HG03442 (cell line): ENCODE results near the gene DDX10.
"Not testable (repeated sequence)": the region's sequence is repeated elsewhere in the genome, so short reads cannot be mapped to it uniquely, and the experiment has no call there.

Experiments used
- ATAC-seq: cut with Tn5 transposase; IDR thresholded peaks from one replicate; pipeline ENCODE4 v1.9.1; 2021; ENCODE audit warnings: mild to moderate bottlenecking, moderate library complexity; ENCODE audit not compliant: unreplicated experiment

Gene DDX10

DNA sequence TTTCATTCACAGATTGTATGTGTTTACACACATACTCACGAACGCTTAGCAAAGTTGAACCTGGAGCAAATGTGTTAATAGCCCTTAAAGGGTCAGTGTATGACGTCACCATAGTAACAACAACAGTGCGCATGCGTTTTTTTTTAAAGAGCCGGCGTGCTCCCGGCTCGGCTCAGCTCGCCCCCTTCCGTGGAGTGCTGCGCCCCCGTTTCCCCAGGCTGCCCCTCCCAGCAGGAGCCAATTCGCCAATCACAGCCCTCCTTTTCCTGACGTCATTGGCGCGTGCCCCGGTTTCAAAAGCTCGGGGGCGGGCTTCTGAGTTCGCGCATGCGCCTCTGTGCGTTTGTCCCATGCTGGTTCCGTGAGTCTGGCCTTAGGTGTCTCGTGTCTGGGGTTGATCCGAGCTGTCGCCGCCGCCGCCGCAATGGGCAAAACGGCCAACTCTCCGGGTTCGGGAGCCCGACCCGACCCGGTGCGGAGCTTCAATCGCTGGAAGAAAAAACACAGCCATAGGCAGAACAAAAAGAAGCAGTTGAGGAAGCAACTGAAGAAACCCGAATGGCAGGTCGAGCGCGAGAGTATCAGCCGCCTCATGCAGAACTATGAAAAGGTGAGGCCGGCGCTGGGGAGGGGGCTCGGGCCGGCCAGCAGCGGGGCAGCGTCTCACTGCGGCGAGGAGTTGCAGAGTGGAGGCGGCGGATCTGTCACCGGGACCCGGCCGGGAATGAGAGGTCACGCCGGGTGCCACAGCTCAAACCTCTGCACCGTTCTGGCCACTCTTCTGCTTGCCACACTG is at the start of gene DDX10:
Gene DDX10 (plus strand): TSS at position 340 of the 796 bp plus-strand sequence. CDS start 85 bp downstream, at position 425.
- ATAC-seq, result peak; percentile 87

GRCh38 chr11:108616549-108616948 is 48.3 kb upstream of the DDX10 start:
- ATAC-seq, result no peak

DNA sequence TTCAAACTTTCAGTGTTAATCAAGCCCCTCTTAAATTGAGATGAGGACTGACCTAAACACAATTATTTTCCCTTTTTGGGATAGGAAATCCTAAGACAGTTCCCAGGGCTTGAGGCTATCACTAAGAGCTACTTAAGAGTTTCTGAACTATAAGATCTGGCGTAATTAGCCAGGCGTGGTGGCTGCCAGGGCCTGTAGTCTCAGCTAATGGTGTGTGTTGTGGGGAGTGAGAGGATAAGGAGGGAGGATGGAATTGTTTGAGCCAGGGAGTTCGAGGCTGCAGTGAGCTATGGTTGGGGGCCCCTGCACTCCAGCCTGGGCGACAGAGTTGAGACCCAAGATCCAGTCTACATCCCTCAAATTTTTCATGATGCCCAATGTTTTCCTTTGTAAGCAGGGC is 47.8 kb upstream of the DDX10 start:
- no peak for ATAC-seq

DNA sequence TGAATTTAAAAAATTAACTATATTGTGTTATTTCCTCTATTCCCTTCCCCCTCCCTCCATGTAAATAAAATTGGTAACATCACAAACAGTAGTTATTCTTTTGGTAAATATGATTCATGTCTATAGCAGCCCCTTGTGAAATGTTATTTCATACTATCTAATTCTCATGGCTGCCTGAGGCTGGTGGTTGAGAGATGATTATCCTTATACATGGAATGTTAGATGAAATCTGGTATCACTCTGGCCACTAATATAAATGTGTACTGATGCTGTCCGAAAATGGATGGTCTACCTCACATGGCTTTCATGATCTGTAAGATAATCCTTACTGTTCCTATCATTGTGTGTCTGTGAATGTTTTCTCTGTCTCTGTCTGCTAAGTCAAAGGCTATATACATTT is 46.3 kb upstream of the DDX10 start:
- no peak for ATAC-seq

GRCh38 chr11:108620958-108621772 is 43.7 kb upstream of the DDX10 start:
- peak; percentile 86 for ATAC-seq

GRCh38 chr11:108622341-108622740 is 42.5 kb upstream of the DDX10 start:
- no peak for ATAC-seq

GRCh38 chr11:108624196-108624925 is 40.5 kb upstream of the DDX10 start:
- ATAC-seq, result no peak

- ATAC-seq, result no peak
These were observed 36.5 kb upstream of the DDX10 start for GRCh38 chr11:108628326-108628725.

- no peak for ATAC-seq
These were observed 36.1 kb upstream of the DDX10 start for GRCh38 chr11:108628812-108629211.

- no peak for ATAC-seq
These were observed 35.6 kb upstream of the DDX10 start for GRCh38 chr11:108629274-108629673.

GRCh38 chr11:108632041-108632704 is 32.7 kb upstream of the DDX10 start:
- no peak for ATAC-seq

DNA sequence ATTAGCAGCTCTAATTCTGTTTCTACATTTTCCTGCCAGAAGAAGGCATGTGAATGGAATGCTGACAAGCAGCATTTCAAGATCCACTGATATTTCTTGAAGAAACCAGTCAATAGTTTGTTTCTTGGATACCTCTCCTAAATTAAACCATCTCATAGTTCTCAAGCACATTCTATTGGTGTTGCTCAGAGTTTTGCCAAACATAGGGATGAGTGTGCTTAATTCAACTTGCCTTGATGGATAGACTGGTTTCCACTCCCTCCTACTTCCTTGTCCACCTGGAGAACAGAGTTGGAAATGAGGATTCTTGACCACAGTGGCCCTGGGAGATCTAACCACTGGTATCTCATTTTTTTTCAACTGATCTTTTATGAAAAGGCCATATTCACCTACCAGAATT is 29.8 kb upstream of the DDX10 start:
- no peak for ATAC-seq

- ATAC-seq, result no peak
These were observed 28.6 kb upstream of the DDX10 start for GRCh38 chr11:108636222-108636621.

DNA sequence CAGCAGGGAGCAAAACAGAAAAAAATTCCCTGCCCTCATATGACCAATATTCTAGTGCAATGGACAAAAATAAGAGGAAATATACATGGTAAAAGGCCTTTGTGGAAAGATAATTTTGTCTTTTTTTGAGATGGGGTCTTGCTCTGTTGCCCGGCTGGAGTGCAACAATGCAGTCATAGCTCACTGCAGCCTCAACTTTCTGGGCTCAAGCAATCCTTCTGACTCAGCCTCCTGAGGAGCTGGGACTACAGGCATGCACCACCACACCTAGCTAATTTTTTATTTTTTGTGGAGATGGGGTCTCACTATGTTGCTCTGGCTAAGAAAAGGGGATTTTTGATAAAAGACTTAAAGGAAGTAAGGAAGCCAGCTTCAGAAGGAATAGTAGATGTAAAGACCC is 25.7 kb upstream of the DDX10 start:
- no peak for ATAC-seq

GRCh38 chr11:108641752-108642151 is 23.1 kb upstream of the DDX10 start:
- ATAC-seq, result not testable (repeated sequence)

- no peak for ATAC-seq
These were observed 20.9 kb upstream of the DDX10 start for GRCh38 chr11:108643974-108644373.

DNA sequence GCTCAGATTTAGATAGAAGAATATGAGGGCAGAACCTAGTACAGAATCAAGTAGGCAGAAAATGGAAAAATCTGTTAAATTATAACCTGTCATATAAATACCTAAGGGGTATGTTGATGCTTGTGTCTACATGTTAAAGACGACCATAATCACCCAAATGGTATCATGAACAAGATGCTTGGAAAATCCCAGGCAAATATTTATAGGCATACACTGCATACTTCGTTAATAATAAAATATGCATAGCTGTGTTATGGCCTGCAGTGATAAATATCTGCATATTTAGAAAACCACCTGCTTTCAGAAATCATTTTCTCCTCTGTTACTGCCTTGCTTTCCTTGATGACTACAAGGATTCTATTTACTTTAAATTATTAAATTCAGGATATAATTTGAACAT is 18.9 kb upstream of the DDX10 start:
- no peak for ATAC-seq

DNA sequence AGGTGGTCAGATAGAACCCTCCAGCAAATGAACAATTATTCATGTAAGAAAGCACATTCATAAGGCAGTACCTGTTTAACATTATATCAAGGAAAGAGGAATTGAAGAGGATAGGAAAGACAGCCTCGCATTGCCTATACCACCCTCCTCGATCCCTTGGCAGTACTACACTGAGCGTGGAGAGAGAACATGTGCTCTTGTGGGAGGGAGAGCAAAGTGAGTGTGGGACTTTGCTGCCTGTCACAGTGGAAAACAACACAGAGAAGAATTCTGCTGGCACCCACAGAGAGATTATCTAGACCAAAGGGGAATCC is 17.5 kb upstream of the DDX10 start:
- no peak for ATAC-seq

DNA sequence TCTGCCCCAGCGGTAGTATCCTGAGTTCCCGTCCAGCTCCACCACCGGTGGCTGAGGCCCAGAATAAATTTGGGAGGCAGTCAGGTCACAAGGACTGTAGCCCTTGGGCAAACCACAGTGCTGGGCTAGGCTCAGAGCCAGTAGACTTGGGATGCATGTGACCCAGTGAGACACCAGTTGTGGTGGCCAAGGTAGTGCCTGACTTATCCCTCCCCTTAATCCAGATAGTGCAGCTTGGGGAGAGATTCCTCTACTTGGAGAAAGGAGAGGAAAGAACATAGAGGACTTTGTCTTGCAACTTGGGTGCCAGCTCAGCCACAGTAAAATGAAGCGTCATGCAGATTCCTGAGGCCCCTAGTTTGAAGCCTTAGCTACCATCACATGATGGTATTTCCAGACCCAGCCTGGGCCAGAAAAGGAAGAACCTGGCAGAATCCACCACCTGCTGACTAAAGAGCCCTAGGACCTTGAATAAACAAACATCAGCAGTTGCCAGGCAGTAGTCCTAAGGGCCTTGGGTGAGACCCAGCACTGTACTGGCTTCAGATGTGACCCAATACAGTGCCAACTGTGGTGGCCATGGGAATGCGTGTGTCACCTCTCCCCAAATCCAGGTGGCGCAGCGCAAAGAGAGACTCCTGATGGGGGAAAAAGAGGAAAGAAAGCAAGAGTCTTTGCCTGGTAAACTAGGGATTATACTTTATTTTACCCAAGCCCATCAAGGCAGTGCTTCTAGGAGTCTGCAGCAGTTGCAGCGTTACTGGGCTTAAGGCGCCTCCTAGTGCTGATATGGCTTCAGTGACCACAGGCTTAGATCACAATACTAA is 17.0 kb upstream of the DDX10 start:
- ATAC-seq, result peak; percentile 92

DNA sequence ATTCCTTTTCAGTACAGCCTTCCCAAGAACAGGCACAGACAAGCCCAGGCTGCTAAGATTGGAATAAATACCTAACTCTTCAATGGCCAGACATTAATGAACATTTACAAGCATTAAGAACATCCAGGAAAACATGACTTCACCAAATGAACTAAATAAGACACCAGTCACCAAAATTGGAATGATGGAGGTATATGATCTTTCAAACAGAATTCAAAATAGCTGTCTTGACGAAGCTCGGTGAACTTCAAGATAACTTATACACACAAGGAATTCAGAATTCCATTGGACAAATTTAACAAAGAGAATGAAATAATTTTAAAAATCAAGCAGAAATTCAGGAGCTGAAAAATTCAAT is 16.4 kb upstream of the DDX10 start:
- ATAC-seq, result no peak
